PC-3 (cell line): ENCODE results near the gene PNLIP.

Source experiments
- CTCF ChIP-seq: fragments of 300-600 bp; sonication (generic); conservative IDR thresholded peaks from 2 replicates; pipeline ENCODE4 v1.5.1; 2017; ENCODE audit warnings: antibody characterized with exemption, low read depth, mild to moderate bottlenecking, low read length
- EZH2 ChIP-seq: fragments of 300-600 bp; sonication (generic); IDR thresholded peaks from one replicate; pipeline ENCODE4 v1.6.1; 2017; ENCODE audit warnings: antibody characterized with exemption, mild to moderate bottlenecking, low read length; ENCODE audit not compliant: unreplicated experiment
- EZH2phosphoT487 ChIP-seq: fragments of 300-600 bp; sonication (generic); IDR thresholded peaks from 2 replicates; pipeline ENCODE4 v1.6.1; 2018; ENCODE audit warnings: mild to moderate bottlenecking, antibody characterized with exemption, low read length, borderline replicate concordance

- TF ChIP-seq CTCF (no peak), EZH2 (no peak), EZH2phosphoT487 (no peak)
Observed at GRCh38 chr10:116557305-116557880, 11.7 kb downstream of the PNLIP start.
